ENCODE results near the gene FMNL2. TPM values are rescaled to one million over a fixed set of nuclear protein-coding genes. Genes with fewer than 3 reads are reported as not detected.

Gene FMNL2
- total and polyA plus RNA-seq, 2 experiments from 2014 or later, result 16.5 to 45.4 TPM

- no peak overlapping the region for H3K27ac Mint-ChIP-seq
- no peaks in the 10 kb centered on the region for H3K36me3 ChIP-seq (ENCODE audit: insufficient read depth)
- peaks cover 5% of the 10 kb centered on the region for H3K27me3 Mint-ChIP-seq (ENCODE audit: insufficient read depth, low read depth, poor library complexity)
- H3K4me3 ChIP-seq, result no peak overlapping the region
- peaks cover 11% of the 10 kb centered on the region; the same call in 1 of the 2 replicates for H3K9me2 ChIP-seq (ENCODE audit: insufficient read depth)
- no peaks in the 10 kb centered on the region; the same call in 2 of the 3 replicates for H3K9me3 Mint-ChIP-seq
- TF ChIP-seq ZNF462 (CRISPR knock-in tag; IDR thresholded peaks at IDR 0.05), result no peak
- H3K4me3 Mint-ChIP-seq, result no peak overlapping the region
- H3K4me2 ChIP-seq, result no peak overlapping the region
- no peaks in the 10 kb centered on the region for H3F3A ChIP-seq (replicated peaks; ENCODE audit: low read depth)
- H3K4me1 Mint-ChIP-seq, result peaks cover 73% of the 10 kb centered on the region
- no peaks in the 10 kb centered on the region; the same call in 2 of the 3 replicates for H3K36me3 Mint-ChIP-seq (ENCODE audit: low read depth)
- peaks cover 1% of the 10 kb centered on the region; the same call in 1 of the 2 replicates for H4K20me1 ChIP-seq (replicated peaks; ENCODE audit: insufficient read depth)
- DNase-seq (ENCODE audit: low spot score) (no peak), ATAC-seq (no peak)
- H3K4me1 ChIP-seq (ENCODE audit: insufficient read depth), result peaks cover 52% of the 10 kb centered on the region
- no peak overlapping the region for H3K27ac ChIP-seq (ENCODE audit: low read depth)
- H2AFZ ChIP-seq, result no peak overlapping the region
- H3K79me2 ChIP-seq (replicated peaks; ENCODE audit: insufficient read depth), result peaks cover 98% of the 10 kb centered on the region
- no peaks in the 10 kb centered on the region for H3K27me3 ChIP-seq (ENCODE audit: insufficient read depth)
Observed at GRCh38 chr2:152446213-152446612, 111.2 kb downstream of the FMNL2 start.

GRCh38 chr2:152447897-152448296 lies 112.9 kb downstream of the FMNL2 start:
- H3K4me1 ChIP-seq (ENCODE audit: insufficient read depth), result peaks cover 62% of the 10 kb centered on the region
- H3K4me3 ChIP-seq, result no peak overlapping the region
- H3K9me2 ChIP-seq (ENCODE audit: insufficient read depth), result peaks cover 11% of the 10 kb centered on the region; the same call in 1 of the 2 replicates
- H4K20me1 ChIP-seq (replicated peaks; ENCODE audit: insufficient read depth), result no peaks in the 10 kb centered on the region; the same call in 1 of the 2 replicates
- H3K27ac ChIP-seq (ENCODE audit: low read depth), result no peak overlapping the region
- H3F3A ChIP-seq (replicated peaks; ENCODE audit: low read depth), result no peaks in the 10 kb centered on the region
- H3K4me2 ChIP-seq, result 0 out of 2 replicates have a peak overlapping the region, but pooled peaks have one; percentile 19
- peaks cover 7% of the 10 kb centered on the region for H3K27me3 Mint-ChIP-seq (ENCODE audit: insufficient read depth, low read depth, poor library complexity)
- H3K36me3 ChIP-seq (ENCODE audit: insufficient read depth), result no peaks in the 10 kb centered on the region
- H3K4me1 Mint-ChIP-seq, result peaks cover 78% of the 10 kb centered on the region
- H3K36me3 Mint-ChIP-seq (ENCODE audit: low read depth), result peaks cover 6% of the 10 kb centered on the region; the same call in 2 of the 3 replicates
- no peak overlapping the region for H2AFZ ChIP-seq
- H3K27me3 ChIP-seq (ENCODE audit: insufficient read depth), result no peaks in the 10 kb centered on the region
- H3K79me2 ChIP-seq (replicated peaks; ENCODE audit: insufficient read depth), result peaks cover 90% of the 10 kb centered on the region
- no peaks in the 10 kb centered on the region; the same call in 1 of the 3 replicates for H3K9me3 Mint-ChIP-seq
- DNase-seq (ENCODE audit: low spot score), result no peak
- H3K4me3 Mint-ChIP-seq, result no peak overlapping the region
- no peak for ATAC-seq
- H3K27ac Mint-ChIP-seq, result no peak overlapping the region
- TF ChIP-seq CTCF (conservative IDR thresholded peaks at IDR 0.05; ENCODE audit: low read depth in 2 of 2), result no peak
- TF ChIP-seq STAT1 (IDR thresholded peaks at IDR 0.05; ENCODE audit: unreplicated experiment), result no peak
- TF ChIP-seq JUNB (IDR thresholded peaks at IDR 0.05; ENCODE audit: unreplicated experiment), result no peak
- no peak for TF ChIP-seq POLR2AphosphoS5 (IDR thresholded peaks at IDR 0.05; ENCODE audit: low read depth)
- TF ChIP-seq ETS1 (IDR thresholded peaks at IDR 0.05), result no peak
- TF ChIP-seq ZNF114 (CRISPR knock-in tag; IDR thresholded peaks at IDR 0.05), result no peak
- TF ChIP-seq EZH2phosphoT487 (IDR thresholded peaks at IDR 0.05; ENCODE audit: unreplicated experiment), result no peak
- no peak for TF ChIP-seq ZNF331 (CRISPR knock-in tag; IDR thresholded peaks at IDR 0.05; ENCODE audit: low read depth)
- no peak for TF ChIP-seq EZH2 (IDR thresholded peaks at IDR 0.05; ENCODE audit: low read depth, unreplicated experiment)
- no peak for TF ChIP-seq NANOG (IDR thresholded peaks at IDR 0.05; ENCODE audit: borderline replicate concordance)
- no peak for TF ChIP-seq CREB1 (CRISPR knock-in tag; IDR thresholded peaks at IDR 0.05; ENCODE audit: low read depth)
